Progenitor cell of endocrine pancreas (in vitro differentiated cells): ENCODE results near the gene NISCH. TPM values are rescaled to one million over a fixed set of nuclear protein-coding genes. Genes with fewer than 3 reads are reported as not detected.
A peak's percentile ranks its signal among the peaks of the same experiment; 100 is the strongest.

Source experiments
- DNase-seq: peaks from one replicate; pipeline ENCODE4 v3.0.0; 2021; ENCODE audit warnings: low spot score; ENCODE audit not compliant: unreplicated experiment
- H3K27ac Mint-ChIP-seq: 2 replicates; pipeline ENCODE4 v1.8.0; 2021; ENCODE audit warnings: mild to moderate bottlenecking, moderate library complexity, mixed read lengths
- H3K27me3 Mint-ChIP-seq: 2 replicates; pipeline ENCODE4 v1.8.0; 2021; ENCODE audit warnings: mixed read lengths
- H3K36me3 Mint-ChIP-seq: 2 replicates; pipeline ENCODE4 v1.8.0; 2022; ENCODE audit warnings: mixed read lengths; ENCODE audit not compliant: insufficient read depth
- H3K4me1 Mint-ChIP-seq: 2 replicates; pipeline ENCODE4 v1.8.0; 2021; ENCODE audit warnings: low read depth, mixed read lengths
- H3K4me3 Mint-ChIP-seq: 2 replicates; pipeline ENCODE4 v1.8.0; 2021; ENCODE audit warnings: low read depth, mild to moderate bottlenecking, moderate library complexity, mixed read lengths
- H3K9me3 Mint-ChIP-seq: 2 replicates; pipeline ENCODE4 v1.8.0; 2021; ENCODE audit warnings: low read depth, mixed read lengths
- total RNA-seq: library from RNA; stranded (reverse); gene quantifications from 2 replicates; pipeline ENCODE4 v1.2.1, GENCODE V29; 2021
- TF ChIP-seq, protein P1 (sequence below): fragments of 200-600 bp; sonication (generic); IDR thresholded peaks from one replicate; pipeline ENCODE4 v1.5.0; 2021; ENCODE audit warnings: antibody characterized with exemption, mild to moderate bottlenecking; ENCODE audit not compliant: unreplicated experiment

The NISCH gene
- total RNA-seq, 1 donor from 2014 or later = 214 TPM

GRCh38 chr3:52493232-52494017, 38.0 kb downstream of the NISCH start:
- H3K4me1 Mint-ChIP-seq = peaks cover 2% of the 10 kb centered on the region
- no peaks in the 10 kb centered on the region for H3K9me3 Mint-ChIP-seq
- H3K4me3 Mint-ChIP-seq = no peak overlapping the region
- H3K27me3 Mint-ChIP-seq = no peaks in the 10 kb centered on the region
- no peak overlapping the region for H3K27ac Mint-ChIP-seq
- peaks cover 1% of the 10 kb centered on the region for H3K36me3 Mint-ChIP-seq
- TF ChIP-seq, protein P1, sequence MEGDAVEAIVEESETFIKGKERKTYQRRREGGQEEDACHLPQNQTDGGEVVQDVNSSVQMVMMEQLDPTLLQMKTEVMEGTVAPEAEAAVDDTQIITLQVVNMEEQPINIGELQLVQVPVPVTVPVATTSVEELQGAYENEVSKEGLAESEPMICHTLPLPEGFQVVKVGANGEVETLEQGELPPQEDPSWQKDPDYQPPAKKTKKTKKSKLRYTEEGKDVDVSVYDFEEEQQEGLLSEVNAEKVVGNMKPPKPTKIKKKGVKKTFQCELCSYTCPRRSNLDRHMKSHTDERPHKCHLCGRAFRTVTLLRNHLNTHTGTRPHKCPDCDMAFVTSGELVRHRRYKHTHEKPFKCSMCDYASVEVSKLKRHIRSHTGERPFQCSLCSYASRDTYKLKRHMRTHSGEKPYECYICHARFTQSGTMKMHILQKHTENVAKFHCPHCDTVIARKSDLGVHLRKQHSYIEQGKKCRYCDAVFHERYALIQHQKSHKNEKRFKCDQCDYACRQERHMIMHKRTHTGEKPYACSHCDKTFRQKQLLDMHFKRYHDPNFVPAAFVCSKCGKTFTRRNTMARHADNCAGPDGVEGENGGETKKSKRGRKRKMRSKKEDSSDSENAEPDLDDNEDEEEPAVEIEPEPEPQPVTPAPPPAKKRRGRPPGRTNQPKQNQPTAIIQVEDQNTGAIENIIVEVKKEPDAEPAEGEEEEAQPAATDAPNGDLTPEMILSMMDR = no peak
- DNase-seq = no peak

DNA sequence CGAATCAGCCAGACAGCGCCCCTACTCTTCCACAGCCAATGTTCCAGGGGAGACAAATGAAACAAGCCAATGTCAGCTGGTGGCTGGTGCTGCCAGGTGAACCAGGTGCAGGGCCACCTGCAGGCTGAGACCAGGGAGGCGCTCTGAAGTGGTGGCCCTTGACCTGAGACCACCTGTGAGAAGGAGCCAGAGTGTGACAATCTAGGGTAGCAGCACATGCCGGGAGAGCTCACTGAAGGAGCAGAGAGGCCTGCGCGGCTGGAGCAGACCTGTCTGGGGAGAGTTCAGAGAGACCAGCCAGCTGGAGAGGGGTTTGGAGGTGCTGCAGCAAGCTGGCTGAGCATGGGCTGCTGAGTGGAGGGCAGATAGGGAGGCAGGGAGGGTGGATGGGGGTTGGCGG, 39.0 kb downstream of the NISCH start:
- Mint-ChIP-seq H3K4me3 (no peak overlapping the region), H3K27ac (peak overlapping the region; percentile 93), H3K36me3 (peaks cover 1% of the 10 kb centered on the region), H3K4me1 (peaks cover 2% of the 10 kb centered on the region), H3K9me3 (no peaks in the 10 kb centered on the region), H3K27me3 (no peaks in the 10 kb centered on the region)
- DNase-seq = no peak
- TF ChIP-seq, protein P1 = peak; percentile 10

GRCh38 chr3:52494886-52495495, 39.6 kb downstream of the NISCH start, which contains the start of gene STAB1:
Gene STAB1, plus strand, starts transcription at chr3:52495338. Its CDS starts 76 bp downstream, at chr3:52495414.
- Mint-ChIP-seq H3K36me3 (peaks cover 1% of the 10 kb centered on the region), H3K27ac (peak within 1 kb of the TSS; percentile 93), H3K4me1 (peaks cover 2% of the 10 kb centered on the region), H3K27me3 (no peaks in the 10 kb centered on the region), H3K9me3 (no peaks in the 10 kb centered on the region), H3K4me3 (no peak within 1 kb of the TSS)
- TF ChIP-seq, protein P1 = no peak
- DNase-seq = no peak

DNA sequence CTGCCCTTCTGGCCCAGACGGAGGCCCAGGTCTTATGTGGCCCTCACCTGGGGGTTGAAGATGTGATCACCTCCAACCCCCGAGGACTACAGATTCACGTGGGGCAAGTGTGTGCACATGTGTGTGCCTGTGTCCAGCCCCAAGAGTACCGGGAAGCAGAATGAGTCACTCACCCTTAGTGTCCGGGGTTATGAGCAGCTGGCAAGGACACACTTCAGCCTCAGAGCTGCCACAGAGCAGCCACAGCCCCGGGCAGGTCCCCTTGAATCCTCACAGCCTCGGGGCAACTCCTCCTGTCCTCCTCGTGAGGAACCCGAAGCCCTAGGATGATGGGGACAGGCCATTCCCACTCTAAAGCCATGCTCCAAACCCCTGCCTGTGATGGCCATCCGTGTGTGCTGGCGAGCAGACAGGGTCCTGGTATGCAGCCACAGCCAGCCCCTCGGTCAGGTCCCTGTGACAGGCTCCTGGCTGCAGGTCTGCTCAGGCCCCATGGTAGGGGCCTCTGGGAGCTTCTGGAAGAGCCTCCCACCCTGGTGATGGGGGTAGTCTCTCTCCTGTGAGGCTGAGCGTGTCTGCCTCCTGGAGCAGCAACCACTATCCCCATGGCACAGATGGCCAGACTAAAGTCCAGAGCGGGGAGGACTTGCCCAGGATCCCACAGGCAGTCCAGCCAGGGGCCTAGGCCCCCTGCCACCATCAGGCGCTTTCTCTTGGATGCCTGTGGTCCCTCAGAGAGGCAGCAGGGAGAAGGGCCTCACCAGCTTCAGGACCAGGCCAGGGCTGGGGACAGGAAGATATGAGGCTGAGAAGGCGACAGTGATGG, 40.6 kb downstream of the NISCH start:
- TF ChIP-seq, protein P1 = no peak
- Mint-ChIP-seq H3K4me3 (no peak overlapping the region), H3K9me3 (no peaks in the 10 kb centered on the region), H3K27ac (no peak overlapping the region), H3K36me3 (peaks cover 1% of the 10 kb centered on the region), H3K27me3 (no peaks in the 10 kb centered on the region), H3K4me1 (peaks cover 2% of the 10 kb centered on the region)
- DNase-seq = no peak
